HEK293 (cell line): ENCODE measurements around the gene SMARCB1.

Source experiments
- CTCF ChIA-PET: fragments of 350-600 bp; formaldehyde crosslinking; extraction: SDS; loops from one replicate; lab custom pipeline; 2021; ENCODE audit warnings: antibody characterized with exemption; lab: Yijun Ruan, JAX
- POLR2A ChIA-PET: fragments of 300-600 bp; formaldehyde crosslinking; extraction: SDS; loops from one replicate; lab custom pipeline; 2020; ENCODE audit warnings: antibody characterized with exemption, inconsistent platforms; lab: Yijun Ruan, JAX
- H3K27ac ChIP-seq: fragments of 200-500 bp; sonication (Bioruptor generic); 2 replicates; pipeline ENCODE4 v1.5.1; 2014; ENCODE audit warnings: low read depth, low read length, control low read depth, inconsistent platforms; ENCODE audit errors: extremely low read depth
- H3K36me3 ChIP-seq, 2 experiments: fragments of 200-500 bp in 1 of 2; sonication (Bioruptor generic) in 1 of 2; 1 replicate in 1 of 2; 2 replicates in 1 of 2; pipeline ENCODE4 v1.5.1; 2014 to 2017; ENCODE audit warnings: inconsistent platforms in 2 of 2, low read length in 2 of 2; ENCODE audit not compliant: control insufficient read depth in 2 of 2, insufficient read depth in 1 of 2
- H3K4me1 ChIP-seq: fragments of 200-500 bp; sonication (Bioruptor generic); 2 replicates; pipeline ENCODE4 v1.5.1; 2014; ENCODE audit warnings: mild to moderate bottlenecking, low read length, inconsistent platforms; ENCODE audit not compliant: control insufficient read depth, insufficient read depth
- H3K4me3 ChIP-seq: 2 replicates; pipeline ENCODE4 v1.5.1; 2011; ENCODE audit warnings: low read depth, mild to moderate bottlenecking, control low read depth, low read length, moderate library complexity
- H3K9me3 ChIP-seq: fragments of 200-500 bp; sonication (Bioruptor generic); 2 replicates; pipeline ENCODE4 v1.5.1; 2014; ENCODE audit warnings: low read depth, low read length, inconsistent platforms; ENCODE audit not compliant: control insufficient read depth, insufficient read depth
- EGR2 ChIP-seq: fragments of 450-650 bp; formaldehyde crosslinking; IDR thresholded peaks from 2 replicates; pipeline ENCODE4 v1.5.1; 2016; ENCODE audit warnings: low read depth, missing biosample characterization, missing genetic modification characterization
- GLIS2 ChIP-seq: fragments of 450-650 bp; formaldehyde crosslinking; IDR thresholded peaks from 2 replicates; pipeline ENCODE4 v1.5.1; 2016; ENCODE audit warnings: missing biosample characterization, missing genetic modification characterization
- HOXA7 ChIP-seq: sonication (generic); formaldehyde crosslinking; IDR thresholded peaks from 2 replicates; pipeline ENCODE4 v1.8.1; 2022; ENCODE audit warnings: missing genetic modification reagents, borderline replicate concordance
- KLF7 ChIP-seq: fragments of 450-650 bp; formaldehyde crosslinking; IDR thresholded peaks from 2 replicates; pipeline ENCODE4 v1.5.1; 2016; ENCODE audit warnings: missing biosample characterization, missing genetic modification characterization, borderline replicate concordance
- KLF8 ChIP-seq: fragments of 450-650 bp; formaldehyde crosslinking; IDR thresholded peaks from 2 replicates; pipeline ENCODE4 v1.5.1; 2016; ENCODE audit warnings: missing biosample characterization, missing genetic modification characterization
- SCRT1 ChIP-seq: fragments of 450-650 bp; formaldehyde crosslinking; IDR thresholded peaks from 2 replicates; pipeline ENCODE4 v1.5.1; 2016; ENCODE audit warnings: missing biosample characterization, missing genetic modification characterization, borderline replicate concordance
- TRIM28 ChIP-seq: IDR thresholded peaks from 2 replicates; pipeline ENCODE4 v1.6.1; 2011; ENCODE audit warnings: low read length, control low read depth, borderline replicate concordance
- ZFHX2 ChIP-seq: fragments of 450-650 bp; formaldehyde crosslinking; conservative IDR thresholded peaks from 2 replicates; pipeline ENCODE4 v1.5.1; 2016; ENCODE audit warnings: missing biosample characterization, missing genetic modification characterization
- ZIC2 ChIP-seq: fragments of 450-650 bp; formaldehyde crosslinking; IDR thresholded peaks from 2 replicates; pipeline ENCODE4 v1.5.1; 2016; ENCODE audit warnings: missing biosample characterization, missing genetic modification characterization
- ZNF10 ChIP-seq: fragments of 450-650 bp; formaldehyde crosslinking; IDR thresholded peaks from 2 replicates; pipeline ENCODE4 v1.5.1; 2017; ENCODE audit warnings: missing biosample characterization, missing genetic modification characterization
- ZNF121 ChIP-seq: fragments of 450-650 bp; formaldehyde crosslinking; IDR thresholded peaks from 2 replicates; pipeline ENCODE4 v1.5.1; 2016; ENCODE audit warnings: missing biosample characterization, missing genetic modification characterization
- ZNF404 ChIP-seq: fragments of 450-650 bp; formaldehyde crosslinking; IDR thresholded peaks from 2 replicates; pipeline ENCODE4 v1.5.1; 2017; ENCODE audit warnings: missing biosample characterization, missing genetic modification characterization
- ZNF510 ChIP-seq: fragments of 450-650 bp; formaldehyde crosslinking; IDR thresholded peaks from 2 replicates; pipeline ENCODE4 v1.5.1; 2018; ENCODE audit warnings: mild to moderate bottlenecking, missing genetic modification characterization, missing biosample characterization; ENCODE audit not compliant: insufficient replicate concordance
- ZNF548 ChIP-seq: fragments of 450-650 bp; formaldehyde crosslinking; IDR thresholded peaks from 2 replicates; pipeline ENCODE4 v1.5.1; 2016; ENCODE audit warnings: missing biosample characterization, missing genetic modification characterization
- ZNF571 ChIP-seq: fragments of 450-650 bp; formaldehyde crosslinking; IDR thresholded peaks from 2 replicates; pipeline ENCODE4 v1.5.0; 2017; ENCODE audit warnings: missing biosample characterization, missing genetic modification characterization
- ZNF623 ChIP-seq: fragments of 450-650 bp; formaldehyde crosslinking; IDR thresholded peaks from 2 replicates; pipeline ENCODE4 v1.5.1; 2016; ENCODE audit warnings: missing biosample characterization, missing genetic modification characterization
- ZNF76 ChIP-seq: fragments of 450-650 bp; formaldehyde crosslinking; IDR thresholded peaks from 2 replicates; pipeline ENCODE4; 2016; ENCODE audit warnings: low read depth, missing biosample characterization, missing genetic modification characterization, borderline replicate concordance
- ZNF777 ChIP-seq: fragments of 450-650 bp; formaldehyde crosslinking; IDR thresholded peaks from 2 replicates; pipeline ENCODE4 v1.5.1; 2017; ENCODE audit warnings: missing biosample characterization, missing genetic modification characterization, borderline replicate concordance
- ZNF785 ChIP-seq: fragments of 450-650 bp; formaldehyde crosslinking; IDR thresholded peaks from 2 replicates; pipeline ENCODE4 v1.5.1; 2016; ENCODE audit warnings: missing biosample characterization, missing genetic modification characterization
- ZSCAN18 ChIP-seq: fragments of 450-650 bp; formaldehyde crosslinking; IDR thresholded peaks from 2 replicates; pipeline ENCODE4 v1.5.1; 2016; ENCODE audit warnings: missing biosample characterization, missing genetic modification characterization

Gene SMARCB1

GRCh38 chr22:23840026-23840425, 53.3 kb downstream of the SMARCB1 start:
- Histone ChIP-seq H3K27ac (no peak overlapping the region), H3K9me3 (no peaks in the 10 kb centered on the region), H3K4me3 (no peak overlapping the region), H3K4me1 (no peaks in the 10 kb centered on the region), H3K36me3 (peaks cover 0 to 26% of the 10 kb centered on the region in 2 experiments; a peak in 1 of 3 replicates)
- TF ChIP-seq ZNF404 (tag by site-specific recombination) (no peak), ZNF510 (no peak), ZNF548 (no peak), EGR2 (tag by site-specific recombination) (no peak), ZNF10 (no peak)
- CTCF ChIA-PET = interaction anchor here (0.6 to 1.6 kb wide), 2 partner anchors 10 to 250 kb away, joined by 5 to 6 read pairs; no protein-coding TSS in a partner anchor
- POLR2A ChIA-PET = interaction anchor here (0.6 kb wide), 1 partner anchor 34 kb away, joined by 3 read pairs; no protein-coding TSS in a partner anchor

- ChIA-PET CTCF (interaction anchor here (0.6 to 1.6 kb wide), 2 partner anchors 9 to 246 kb away, joined by 3 to 6 read pairs; no protein-coding TSS in a partner anchor), POLR2A (no interaction called here)
- Histone ChIP-seq H3K4me1 (no peaks in the 10 kb centered on the region), H3K4me3 (no peak overlapping the region), H3K9me3 (no peaks in the 10 kb centered on the region), H3K36me3 (peaks cover 0 to 13% of the 10 kb centered on the region in 2 experiments; a peak in 1 of 3 replicates), H3K27ac (no peak overlapping the region)
- TF ChIP-seq ZNF777 = no peak
- no peak for TF ChIP-seq ZFHX2 (tag by site-specific recombination)
Measured at GRCh38 chr22:23841292-23841691, 54.5 kb downstream of the SMARCB1 start.

- no peaks in the 10 kb centered on the region for H3K9me3 ChIP-seq
- ChIA-PET POLR2A (no interaction called here), CTCF (interaction anchor here (1.6 kb wide), 1 partner anchor 8 kb away, joined by 6 read pairs; no protein-coding TSS in a partner anchor)
- H3K36me3 ChIP-seq = peaks cover 0 to 8% of the 10 kb centered on the region in 2 experiments; a peak in 1 of 3 replicates
- H3K4me1 ChIP-seq = no peaks in the 10 kb centered on the region
- no peak overlapping the region for H3K27ac ChIP-seq
- TF ChIP-seq ZNF571 (tag by site-specific recombination) = no peak
- TF ChIP-seq ZSCAN18 (tag by site-specific recombination) = no peak
- TF ChIP-seq, all 188 proteins: peak for 0
- H3K4me3 ChIP-seq = no peak overlapping the region
Measured at GRCh38 chr22:23841736-23842445, 55.1 kb downstream of the SMARCB1 start.

- TF ChIP-seq ZNF785 (tag by site-specific recombination) (no peak), ZIC2 (tag by site-specific recombination) (peak; percentile 19; the same call in 1 of the 2 replicates), GLIS2 (tag by site-specific recombination) (peak; percentile 11; the same call in 1 of the 2 replicates)
- TF ChIP-seq, all 188 proteins: peak for 2
- CTCF ChIA-PET = no interaction called here
- Histone ChIP-seq H3K36me3 (peaks cover 0 to 1% of the 10 kb centered on the region in 2 experiments; a peak in 1 of 3 replicates), H3K4me1 (no peaks in the 10 kb centered on the region), H3K9me3 (no peaks in the 10 kb centered on the region), H3K27ac (no peak overlapping the region), H3K4me3 (no peak overlapping the region)
- POLR2A ChIA-PET = interaction anchor here (1.2 kb wide), 1 partner anchor 15 kb away, joined by 4 read pairs; the partner anchor contains the start of gene SLC2A11
Measured at GRCh38 chr22:23842599-23842998, 55.8 kb downstream of the SMARCB1 start.

GRCh38 chr22:23844739-23845202, 58.0 kb downstream of the SMARCB1 start:
- Histone ChIP-seq H3K4me3 (no peak overlapping the region), H3K36me3 (no peaks in the 10 kb centered on the region), H3K27ac (no peak overlapping the region), H3K4me1 (no peaks in the 10 kb centered on the region), H3K9me3 (no peaks in the 10 kb centered on the region)
- ChIA-PET CTCF (no interaction called here), POLR2A (interaction anchor here (0.5 to 1.2 kb wide), 2 partner anchors 13 to 549 kb away, joined by 6 to 10 read pairs; partner anchors contain the start of gene SLC2A11)
- TF ChIP-seq KLF7 (tag by site-specific recombination) (no peak), SCRT1 (tag by site-specific recombination) (no peak), KLF8 (tag by site-specific recombination) (no peak), HOXA7 (no peak), ZNF76 (tag by site-specific recombination) (no peak), ZNF623 (tag by site-specific recombination) (peak; percentile 99), ZNF121 (tag by site-specific recombination) (0 out of 2 replicates have a peak, but pooled peaks have one; percentile 34), TRIM28 (no peak)
